IMR-90 (cell line): ENCODE data around the gene CYP2F1. TPM values are rescaled to one million over a fixed set of nuclear protein-coding genes. Genes with fewer than 3 reads are reported as not detected.

Source experiments
- ATAC-seq: fragments of 200-7000 bp; cut with Tn5 transposase; 2 replicates; pipeline ENCODE4 v1.9.1; 2020; ENCODE audit warnings: low read depth, mild to moderate bottlenecking, moderate library complexity
- BruUV-seq: library from RNA; stranded (reverse); fragments of 400-500 nt; replicated peaks from 2 replicates; lab custom pipeline; 2021; lab: Mats Ljungman, UMichigan
- CTCF ChIA-PET: fragments of 300-600 bp; formaldehyde crosslinking; extraction: SDS; loops from one replicate; lab custom pipeline; 2021; ENCODE audit warnings: antibody characterized with exemption; lab: Yijun Ruan, JAX
- POLR2A ChIA-PET: fragments of 300-600 bp; sonication (Branson Sonifier 250); formaldehyde crosslinking; loops from one replicate; lab custom pipeline; 2022; ENCODE audit warnings: antibody characterized with exemption; ENCODE audit not compliant: unreplicated experiment; lab: Charles Lee
- DNase-seq: peaks from one replicate; pipeline ENCODE4 v3.0.0; 2013
- H2AFZ ChIP-seq: replicated peaks from 2 replicates; pipeline ENCODE3; 2013; ENCODE audit warnings: low read length, mild to moderate bottlenecking; ENCODE audit not compliant: poor library complexity
- H2AK5ac ChIP-seq: 2 replicates; pipeline ENCODE4 v1.6.1; 2013; ENCODE audit warnings: low read depth, low read length, inconsistent platforms
- H2AK9ac ChIP-seq: replicated peaks from 2 replicates; pipeline ENCODE3; 2013; ENCODE audit warnings: mild to moderate bottlenecking, low read depth, low read length, moderate library complexity; ENCODE audit not compliant: poor library complexity
- H2BK120ac ChIP-seq: 2 replicates; pipeline ENCODE4 v1.6.1; 2013; ENCODE audit warnings: low read depth, low read length, inconsistent platforms
- H2BK15ac ChIP-seq: 3 replicates; pipeline ENCODE4 v1.6.1; 2013; ENCODE audit warnings: low read depth, low read length, inconsistent platforms
- H2BK20ac ChIP-seq: 2 replicates; pipeline ENCODE4 v1.6.1; 2013; ENCODE audit warnings: low read depth, mild to moderate bottlenecking, inconsistent platforms, low read length, moderate library complexity
- H2BK5ac ChIP-seq: 2 replicates; pipeline ENCODE4 v1.6.1; 2013; ENCODE audit warnings: mild to moderate bottlenecking, low read depth, low read length, inconsistent platforms; ENCODE audit not compliant: poor library complexity, severe bottlenecking
- H3K14ac ChIP-seq: replicated peaks from 2 replicates; pipeline ENCODE4 v1.6.1; 2013; ENCODE audit warnings: low read depth, low read length, inconsistent platforms
- H3K18ac ChIP-seq: 2 replicates; pipeline ENCODE4 v1.6.1; 2013; ENCODE audit warnings: low read depth, low read length, control low read depth
- H3K23ac ChIP-seq: 2 replicates; pipeline ENCODE4 v1.6.1; 2013; ENCODE audit warnings: low read depth, low read length, inconsistent platforms
- H3K27ac ChIP-seq: 2 replicates; pipeline ENCODE4 v1.5.1; 2013; ENCODE audit warnings: mild to moderate bottlenecking, control low read depth, low read length; ENCODE audit not compliant: insufficient read depth
- H3K27me3 ChIP-seq: 2 replicates; pipeline ENCODE4 v1.6.1; 2013; ENCODE audit warnings: low read length; ENCODE audit not compliant: control insufficient read depth, insufficient read depth
- H3K36me3 ChIP-seq: 2 replicates; pipeline ENCODE4 v1.6.1; 2013; ENCODE audit warnings: low read length, mixed read lengths; ENCODE audit not compliant: control insufficient read depth, insufficient read depth
- H3K4ac ChIP-seq: 2 replicates; pipeline ENCODE4 v1.6.1; 2013; ENCODE audit warnings: low read depth, low read length, inconsistent platforms
- H3K4me1 ChIP-seq: 2 replicates; pipeline ENCODE4 v1.6.1; 2013; ENCODE audit warnings: low read length, mixed read lengths; ENCODE audit not compliant: control insufficient read depth, insufficient read depth
- H3K4me2 ChIP-seq: 2 replicates; pipeline ENCODE4 v1.6.1; 2013; ENCODE audit warnings: low read depth, mild to moderate bottlenecking, control low read depth, low read length, moderate library complexity
- H3K4me3 ChIP-seq: 2 replicates; pipeline ENCODE4 v1.5.1; 2013; ENCODE audit warnings: low read depth, mild to moderate bottlenecking, control low read depth, low read length, moderate library complexity; ENCODE audit not compliant: insufficient read depth
- H3K56ac ChIP-seq: 2 replicates; pipeline ENCODE4 v1.6.1; 2013; ENCODE audit warnings: low read length, inconsistent platforms; ENCODE audit not compliant: insufficient read depth; ENCODE audit errors: extremely low read depth
- H3K79me1 ChIP-seq, 2 experiments: 2 replicates each; pipeline ENCODE4 v1.6.1; 2013; ENCODE audit warnings: low read length in 2 of 2, inconsistent platforms in 1 of 2, low read depth in 1 of 2
- H3K9ac ChIP-seq: 2 replicates; pipeline ENCODE4 v1.6.1; 2013; ENCODE audit warnings: low read depth, low read length, control low read depth
- H3K9me1 ChIP-seq: 2 replicates; pipeline ENCODE4 v1.6.1; 2013; ENCODE audit warnings: low read length, inconsistent platforms; ENCODE audit not compliant: insufficient read depth
- H3K9me3 ChIP-seq: 2 replicates; pipeline ENCODE4 v1.6.1; 2013; ENCODE audit warnings: low read length; ENCODE audit not compliant: control insufficient read depth, insufficient read depth
- H4K20me1 ChIP-seq: 2 replicates; pipeline ENCODE4 v1.6.1; 2013; ENCODE audit warnings: low read length, inconsistent platforms; ENCODE audit not compliant: insufficient read depth
- H4K5ac ChIP-seq: 2 replicates; pipeline ENCODE4 v1.6.1; 2013; ENCODE audit warnings: mild to moderate bottlenecking, low read depth, low read length, control low read depth
- H4K8ac ChIP-seq, 2 experiments: 2 replicates each; pipeline ENCODE4 v1.6.1; 2013; ENCODE audit warnings: low read depth in 2 of 2, low read length in 2 of 2, control low read depth in 1 of 2, inconsistent platforms in 1 of 2
- H4K91ac ChIP-seq: 2 replicates; pipeline ENCODE4 v1.6.1; 2013; ENCODE audit warnings: low read depth, low read length, inconsistent platforms; ENCODE audit not compliant: insufficient read depth
- BHLHE40 ChIP-seq: fragments of 150-350 bp; IDR thresholded peaks from 2 replicates; pipeline ENCODE4 v1.6.1; 2016; ENCODE audit warnings: mild to moderate bottlenecking, low read depth, low read length
- CEBPB ChIP-seq: IDR thresholded peaks from 2 replicates; pipeline ENCODE4 v1.6.1; 2012; ENCODE audit warnings: low read depth, low read length, improper control_type of control experiment
- CHD1 ChIP-seq: IDR thresholded peaks from 2 replicates; pipeline ENCODE4 v1.6.1; 2012; ENCODE audit warnings: low read depth, low read length, improper control_type of control experiment
- FOS ChIP-seq: fragments of 150-350 bp; IDR thresholded peaks from 2 replicates; pipeline ENCODE4 v1.6.1; 2016; ENCODE audit warnings: low read depth, low read length
- MAFK ChIP-seq: IDR thresholded peaks from 2 replicates; pipeline ENCODE4 v1.6.1; 2012; ENCODE audit warnings: low read depth, low read length, improper control_type of control experiment
- MXI1 ChIP-seq: IDR thresholded peaks from 2 replicates; pipeline ENCODE4 v1.6.1; 2012; ENCODE audit warnings: low read depth, mild to moderate bottlenecking, low read length, moderate library complexity, borderline replicate concordance
- NFE2L2 ChIP-seq: fragments of 150-350 bp; IDR thresholded peaks from 2 replicates; pipeline ENCODE4 v1.6.1; 2016; ENCODE audit warnings: low read depth, mild to moderate bottlenecking, low read length
- POLR2A ChIP-seq: IDR thresholded peaks from 2 replicates; pipeline ENCODE4 v1.6.1; 2012; ENCODE audit warnings: mild to moderate bottlenecking, low read depth, low read length
- RAD21 ChIP-seq: IDR thresholded peaks from 2 replicates; pipeline ENCODE4 v1.6.1; 2012; ENCODE audit warnings: low read length, improper control_type of control experiment
- RCOR1 ChIP-seq: IDR thresholded peaks from 2 replicates; pipeline ENCODE4 v1.6.1; 2012; ENCODE audit warnings: mild to moderate bottlenecking, low read length, improper control_type of control experiment; ENCODE audit not compliant: insufficient replicate concordance
- RFX5 ChIP-seq: IDR thresholded peaks from 2 replicates; pipeline ENCODE4 v1.8.0; 2012; ENCODE audit warnings: low read depth, mild to moderate bottlenecking, low read length, moderate library complexity
- SMC3 ChIP-seq: fragments of 150-350 bp; IDR thresholded peaks from 2 replicates; pipeline ENCODE4 v1.6.1; 2016; ENCODE audit warnings: low read depth, mild to moderate bottlenecking, antibody characterized with exemption, low read length, moderate library complexity
- WGBS, 2 experiments: methylation state at CpG; one replicate each; pipeline versions ENCODE4 v1.1.5 to v1.1.7; 2013; ENCODE audit warnings: missing lambda C conversion rate in 2 of 2; ENCODE audit not compliant: insufficient read length in 1 of 2; ENCODE audit errors: extremely low coverage in 2 of 2; 5-methylcytosine and 5-hydroxymethylcytosine counted together
- dilution Hi-C: fragments of 300-500 bp; cut with HindIII; formaldehyde crosslinking; loops from one replicate; pipeline ENCODE4 v1.14.3; 2018; ENCODE audit warnings: low sequenced_read_pairs; ENCODE audit not compliant: unreplicated experiment
- in situ Hi-C: fragments of 300-500 bp; cut with MboI; formaldehyde crosslinking; loops from 3 replicates; pipeline ENCODE4 v1.14.3; 2019; ENCODE audit warnings: low sequenced_read_pairs, inconsistent platforms, mixed read lengths
- intact Hi-C: fragments of 100-400 bp; cut with micrococcal nuclease; formaldehyde crosslinking; loops from 2 replicates; pipeline ENCODE4 v1.10.0; 2022
- polyA plus RNA-seq, 3 experiments: library from polyadenylated mRNA; depleted of rRNA; stranded (reverse); fragments of >200 nt; gene quantifications; 2 replicates each; pipeline ENCODE4 v1.2.3, GENCODE V29; 2012; ENCODE audit warnings: low replicate concordance in 1 of 3
- total RNA-seq: library from RNA; depleted of rRNA; stranded (reverse); fragments of >200 nt; gene quantifications from 2 replicates; pipeline ENCODE4 v1.2.3, GENCODE V29; 2012
- TF ChIP-seq, protein P1 (sequence below): conservative IDR thresholded peaks from 2 replicates; pipeline ENCODE4 v1.5.1; 2012; ENCODE audit warnings: mild to moderate bottlenecking, low read depth, low read length, improper control_type of control experiment
- TF ChIP-seq, protein P2 (sequence below): fragments of 150-350 bp; IDR thresholded peaks from 2 replicates; pipeline ENCODE4 v1.6.1; 2017; ENCODE audit warnings: mild to moderate bottlenecking, antibody characterized with exemption, low read length, low read depth
- TF ChIP-seq, protein P3 (sequence below): fragments of 150-350 bp; IDR thresholded peaks from 2 replicates; pipeline ENCODE4 v1.6.1; 2016; ENCODE audit warnings: low read depth, mild to moderate bottlenecking, low read length, moderate library complexity, borderline replicate concordance

Gene CYP2F1
- total and polyA plus RNA-seq, 2 of the 4 experiments (the other 2 are of a cell fraction) = not detected

DNA sequence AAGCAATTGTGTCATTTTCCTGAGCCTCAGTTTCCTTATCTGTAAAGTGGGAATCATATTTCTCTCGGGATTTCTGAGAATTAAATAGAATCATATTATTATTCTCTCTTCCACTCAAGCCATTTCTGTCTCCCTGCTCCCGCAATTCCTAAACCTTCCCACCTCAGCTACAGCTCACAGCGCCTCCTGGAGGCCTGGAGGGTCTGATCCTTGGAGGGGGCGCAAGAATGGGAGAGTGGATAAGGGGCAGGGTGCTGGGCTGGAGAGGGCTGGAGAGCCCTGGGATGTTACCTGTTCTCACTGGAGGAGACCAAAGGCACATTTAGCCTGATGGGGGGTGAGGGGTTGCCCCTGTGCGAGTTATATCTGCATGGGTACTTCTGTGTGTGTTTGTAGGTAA is 47.7 kb downstream of the CYP2F1 start:
- Histone ChIP-seq H3K14ac (no peak overlapping the region), H3K4ac (no peak overlapping the region), H2BK15ac (no peak overlapping the region), H2AK9ac (no peak overlapping the region), H3K79me1 (no peaks in the 10 kb centered on the region), H4K91ac (no peak overlapping the region), H3K23ac (no peak overlapping the region), H2AFZ (no peak overlapping the region), H3K56ac (no peak overlapping the region), H3K9me1 (no peaks in the 10 kb centered on the region; the same call in 1 of the 2 replicates), H3K36me3 (no peaks in the 10 kb centered on the region), H3K4me3 (no peak overlapping the region), H4K20me1 (no peaks in the 10 kb centered on the region), H3K9me3 (no peaks in the 10 kb centered on the region), H3K9ac (no peak overlapping the region), H2BK5ac (no peak overlapping the region), H4K5ac (no peak overlapping the region), H3K4me2 (no peak overlapping the region), H3K27ac (no peak overlapping the region), H3K4me1 (no peaks in the 10 kb centered on the region; the same call in 1 of the 2 replicates), H2AK5ac (no peak overlapping the region), H2BK120ac (no peak overlapping the region), H2BK20ac (no peak overlapping the region), H4K8ac (no peak overlapping the region), H3K27me3 (peaks cover 3% of the 10 kb centered on the region; the same call in 1 of the 2 replicates), H3K18ac (no peak overlapping the region)
- BruUV-seq = no TSS peak
- in situ Hi-C loops = no loop called here
- dilution Hi-C loops = no loop called here
- CTCF ChIA-PET = no interaction called here
- TF ChIP-seq, protein P1, sequence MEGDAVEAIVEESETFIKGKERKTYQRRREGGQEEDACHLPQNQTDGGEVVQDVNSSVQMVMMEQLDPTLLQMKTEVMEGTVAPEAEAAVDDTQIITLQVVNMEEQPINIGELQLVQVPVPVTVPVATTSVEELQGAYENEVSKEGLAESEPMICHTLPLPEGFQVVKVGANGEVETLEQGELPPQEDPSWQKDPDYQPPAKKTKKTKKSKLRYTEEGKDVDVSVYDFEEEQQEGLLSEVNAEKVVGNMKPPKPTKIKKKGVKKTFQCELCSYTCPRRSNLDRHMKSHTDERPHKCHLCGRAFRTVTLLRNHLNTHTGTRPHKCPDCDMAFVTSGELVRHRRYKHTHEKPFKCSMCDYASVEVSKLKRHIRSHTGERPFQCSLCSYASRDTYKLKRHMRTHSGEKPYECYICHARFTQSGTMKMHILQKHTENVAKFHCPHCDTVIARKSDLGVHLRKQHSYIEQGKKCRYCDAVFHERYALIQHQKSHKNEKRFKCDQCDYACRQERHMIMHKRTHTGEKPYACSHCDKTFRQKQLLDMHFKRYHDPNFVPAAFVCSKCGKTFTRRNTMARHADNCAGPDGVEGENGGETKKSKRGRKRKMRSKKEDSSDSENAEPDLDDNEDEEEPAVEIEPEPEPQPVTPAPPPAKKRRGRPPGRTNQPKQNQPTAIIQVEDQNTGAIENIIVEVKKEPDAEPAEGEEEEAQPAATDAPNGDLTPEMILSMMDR = no peak
- TF ChIP-seq RCOR1 = no peak
- TF ChIP-seq POLR2A = no peak
- TF ChIP-seq RAD21 = no peak
- TF ChIP-seq FOS = no peak
- no peak for TF ChIP-seq BHLHE40
- no peak for TF ChIP-seq CEBPB
- no peak for TF ChIP-seq NFE2L2
- TF ChIP-seq, protein P2, sequence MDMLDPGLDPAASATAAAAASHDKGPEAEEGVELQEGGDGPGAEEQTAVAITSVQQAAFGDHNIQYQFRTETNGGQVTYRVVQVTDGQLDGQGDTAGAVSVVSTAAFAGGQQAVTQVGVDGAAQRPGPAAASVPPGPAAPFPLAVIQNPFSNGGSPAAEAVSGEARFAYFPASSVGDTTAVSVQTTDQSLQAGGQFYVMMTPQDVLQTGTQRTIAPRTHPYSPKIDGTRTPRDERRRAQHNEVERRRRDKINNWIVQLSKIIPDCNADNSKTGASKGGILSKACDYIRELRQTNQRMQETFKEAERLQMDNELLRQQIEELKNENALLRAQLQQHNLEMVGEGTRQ = no peak
- TF ChIP-seq CHD1 = no peak
- no peak for TF ChIP-seq MXI1
- TF ChIP-seq SMC3 = no peak
- TF ChIP-seq, protein P3, sequence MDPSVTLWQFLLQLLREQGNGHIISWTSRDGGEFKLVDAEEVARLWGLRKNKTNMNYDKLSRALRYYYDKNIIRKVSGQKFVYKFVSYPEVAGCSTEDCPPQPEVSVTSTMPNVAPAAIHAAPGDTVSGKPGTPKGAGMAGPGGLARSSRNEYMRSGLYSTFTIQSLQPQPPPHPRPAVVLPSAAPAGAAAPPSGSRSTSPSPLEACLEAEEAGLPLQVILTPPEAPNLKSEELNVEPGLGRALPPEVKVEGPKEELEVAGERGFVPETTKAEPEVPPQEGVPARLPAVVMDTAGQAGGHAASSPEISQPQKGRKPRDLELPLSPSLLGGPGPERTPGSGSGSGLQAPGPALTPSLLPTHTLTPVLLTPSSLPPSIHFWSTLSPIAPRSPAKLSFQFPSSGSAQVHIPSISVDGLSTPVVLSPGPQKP = no peak
- TF ChIP-seq MAFK = no peak
- no peak for TF ChIP-seq RFX5
- no peak for DNase-seq
- WGBS, 2 experiments = no CpG with 5 or more reads among the region's 5 CpGs
- POLR2A ChIA-PET = no interaction called here
- no peak for ATAC-seq
- intact Hi-C loops = no loop called here
